IMR-90 (cell line): ENCODE data around the gene ASCL3. TPM values are rescaled to one million over a fixed set of nuclear protein-coding genes. Genes with fewer than 3 reads are reported as not detected.
"Not testable (repeated sequence)": the region's sequence is repeated elsewhere in the genome, so short reads cannot be mapped to it uniquely, and the experiment has no call there.

ENCODE experiments used
- ATAC-seq: fragments of 200-7000 bp; cut with Tn5 transposase; 2 replicates; pipeline ENCODE4 v1.9.1; 2020; ENCODE audit warnings: low read depth, mild to moderate bottlenecking, moderate library complexity
- BruUV-seq: library from RNA; stranded (reverse); fragments of 400-500 nt; replicated peaks from 2 replicates; lab custom pipeline; 2021; lab: Mats Ljungman, UMichigan
- CTCF ChIA-PET: fragments of 300-600 bp; formaldehyde crosslinking; extraction: SDS; loops from one replicate; lab custom pipeline; 2021; ENCODE audit warnings: antibody characterized with exemption; lab: Yijun Ruan, JAX
- POLR2A ChIA-PET: fragments of 300-600 bp; sonication (Branson Sonifier 250); formaldehyde crosslinking; loops from one replicate; lab custom pipeline; 2022; ENCODE audit warnings: antibody characterized with exemption; ENCODE audit not compliant: unreplicated experiment; lab: Charles Lee
- DNase-seq: peaks from one replicate; pipeline ENCODE4 v3.0.0; 2013
- H2AFZ ChIP-seq: replicated peaks from 2 replicates; pipeline ENCODE3; 2013; ENCODE audit warnings: low read length, mild to moderate bottlenecking; ENCODE audit not compliant: poor library complexity
- H2AK5ac ChIP-seq: 2 replicates; pipeline ENCODE4 v1.6.1; 2013; ENCODE audit warnings: low read depth, low read length, inconsistent platforms
- H2AK9ac ChIP-seq: replicated peaks from 2 replicates; pipeline ENCODE3; 2013; ENCODE audit warnings: mild to moderate bottlenecking, low read depth, low read length, moderate library complexity; ENCODE audit not compliant: poor library complexity
- H2BK120ac ChIP-seq: 2 replicates; pipeline ENCODE4 v1.6.1; 2013; ENCODE audit warnings: low read depth, low read length, inconsistent platforms
- H2BK15ac ChIP-seq: 3 replicates; pipeline ENCODE4 v1.6.1; 2013; ENCODE audit warnings: low read depth, low read length, inconsistent platforms
- H2BK20ac ChIP-seq: 2 replicates; pipeline ENCODE4 v1.6.1; 2013; ENCODE audit warnings: low read depth, mild to moderate bottlenecking, inconsistent platforms, low read length, moderate library complexity
- H2BK5ac ChIP-seq: 2 replicates; pipeline ENCODE4 v1.6.1; 2013; ENCODE audit warnings: mild to moderate bottlenecking, low read depth, low read length, inconsistent platforms; ENCODE audit not compliant: poor library complexity, severe bottlenecking
- H3K14ac ChIP-seq: replicated peaks from 2 replicates; pipeline ENCODE4 v1.6.1; 2013; ENCODE audit warnings: low read depth, low read length, inconsistent platforms
- H3K18ac ChIP-seq: 2 replicates; pipeline ENCODE4 v1.6.1; 2013; ENCODE audit warnings: low read depth, low read length, control low read depth
- H3K23ac ChIP-seq: 2 replicates; pipeline ENCODE4 v1.6.1; 2013; ENCODE audit warnings: low read depth, low read length, inconsistent platforms
- H3K27ac ChIP-seq: 2 replicates; pipeline ENCODE4 v1.5.1; 2013; ENCODE audit warnings: mild to moderate bottlenecking, control low read depth, low read length; ENCODE audit not compliant: insufficient read depth
- H3K27me3 ChIP-seq: 2 replicates; pipeline ENCODE4 v1.6.1; 2013; ENCODE audit warnings: low read length; ENCODE audit not compliant: control insufficient read depth, insufficient read depth
- H3K36me3 ChIP-seq: 2 replicates; pipeline ENCODE4 v1.6.1; 2013; ENCODE audit warnings: low read length, mixed read lengths; ENCODE audit not compliant: control insufficient read depth, insufficient read depth
- H3K4ac ChIP-seq: 2 replicates; pipeline ENCODE4 v1.6.1; 2013; ENCODE audit warnings: low read depth, low read length, inconsistent platforms
- H3K4me1 ChIP-seq: 2 replicates; pipeline ENCODE4 v1.6.1; 2013; ENCODE audit warnings: low read length, mixed read lengths; ENCODE audit not compliant: control insufficient read depth, insufficient read depth
- H3K4me2 ChIP-seq: 2 replicates; pipeline ENCODE4 v1.6.1; 2013; ENCODE audit warnings: low read depth, mild to moderate bottlenecking, control low read depth, low read length, moderate library complexity
- H3K4me3 ChIP-seq: 2 replicates; pipeline ENCODE4 v1.5.1; 2013; ENCODE audit warnings: low read depth, mild to moderate bottlenecking, control low read depth, low read length, moderate library complexity; ENCODE audit not compliant: insufficient read depth
- H3K56ac ChIP-seq: 2 replicates; pipeline ENCODE4 v1.6.1; 2013; ENCODE audit warnings: low read length, inconsistent platforms; ENCODE audit not compliant: insufficient read depth; ENCODE audit errors: extremely low read depth
- H3K79me1 ChIP-seq, 2 experiments: 2 replicates each; pipeline ENCODE4 v1.6.1; 2013; ENCODE audit warnings: low read length in 2 of 2, inconsistent platforms in 1 of 2, low read depth in 1 of 2
- H3K9ac ChIP-seq: 2 replicates; pipeline ENCODE4 v1.6.1; 2013; ENCODE audit warnings: low read depth, low read length, control low read depth
- H3K9me1 ChIP-seq: 2 replicates; pipeline ENCODE4 v1.6.1; 2013; ENCODE audit warnings: low read length, inconsistent platforms; ENCODE audit not compliant: insufficient read depth
- H3K9me3 ChIP-seq: 2 replicates; pipeline ENCODE4 v1.6.1; 2013; ENCODE audit warnings: low read length; ENCODE audit not compliant: control insufficient read depth, insufficient read depth
- H4K20me1 ChIP-seq: 2 replicates; pipeline ENCODE4 v1.6.1; 2013; ENCODE audit warnings: low read length, inconsistent platforms; ENCODE audit not compliant: insufficient read depth
- H4K5ac ChIP-seq: 2 replicates; pipeline ENCODE4 v1.6.1; 2013; ENCODE audit warnings: mild to moderate bottlenecking, low read depth, low read length, control low read depth
- H4K8ac ChIP-seq, 2 experiments: 2 replicates each; pipeline ENCODE4 v1.6.1; 2013; ENCODE audit warnings: low read depth in 2 of 2, low read length in 2 of 2, control low read depth in 1 of 2, inconsistent platforms in 1 of 2
- H4K91ac ChIP-seq: 2 replicates; pipeline ENCODE4 v1.6.1; 2013; ENCODE audit warnings: low read depth, low read length, inconsistent platforms; ENCODE audit not compliant: insufficient read depth
- WGBS, 2 experiments: methylation state at CpG; one replicate each; pipeline versions ENCODE4 v1.1.5 to v1.1.7; 2013; ENCODE audit warnings: missing lambda C conversion rate in 2 of 2; ENCODE audit not compliant: insufficient read length in 1 of 2; ENCODE audit errors: extremely low coverage in 2 of 2; 5-methylcytosine and 5-hydroxymethylcytosine counted together
- dilution Hi-C: fragments of 300-500 bp; cut with HindIII; formaldehyde crosslinking; loops from one replicate; pipeline ENCODE4 v1.14.3; 2018; ENCODE audit warnings: low sequenced_read_pairs; ENCODE audit not compliant: unreplicated experiment
- in situ Hi-C: fragments of 300-500 bp; cut with MboI; formaldehyde crosslinking; loops from 3 replicates; pipeline ENCODE4 v1.14.3; 2019; ENCODE audit warnings: low sequenced_read_pairs, inconsistent platforms, mixed read lengths
- intact Hi-C: fragments of 100-400 bp; cut with micrococcal nuclease; formaldehyde crosslinking; loops from 2 replicates; pipeline ENCODE4 v1.10.0; 2022
- polyA plus RNA-seq, 3 experiments: library from polyadenylated mRNA; depleted of rRNA; stranded (reverse); fragments of >200 nt; gene quantifications; 2 replicates each; pipeline ENCODE4 v1.2.3, GENCODE V29; 2012; ENCODE audit warnings: low replicate concordance in 1 of 3
- total RNA-seq: library from RNA; depleted of rRNA; stranded (reverse); fragments of >200 nt; gene quantifications from 2 replicates; pipeline ENCODE4 v1.2.3, GENCODE V29; 2012

Gene ASCL3
- total and polyA plus RNA-seq, 2 of the 4 experiments (the other 2 are of a cell fraction): not detected

GRCh38 chr11:8986772-8987171, 44.0 kb upstream of the ASCL3 start:
- dilution Hi-C loops, H2AFZ ChIP-seq: not testable (repeated sequence)

More at GRCh38 chr11:8986772-8987171, 44.0 kb upstream of the ASCL3 start:
- H2BK15ac ChIP-seq, H3K56ac ChIP-seq, POLR2A ChIA-PET, H3K4me1 ChIP-seq, H3K27ac ChIP-seq, ATAC-seq, CTCF ChIA-PET, H4K91ac ChIP-seq, H3K9me1 ChIP-seq, H3K18ac ChIP-seq, H4K8ac ChIP-seq, H4K20me1 ChIP-seq, H3K4ac ChIP-seq, H2AK5ac ChIP-seq, H2BK5ac ChIP-seq, H3K4me2 ChIP-seq, H3K9ac ChIP-seq, H3K4me3 ChIP-seq, H2AK9ac ChIP-seq, H2BK120ac ChIP-seq, H3K27me3 ChIP-seq, H3K36me3 ChIP-seq, in situ Hi-C loops, intact Hi-C loops, H4K5ac ChIP-seq, H3K23ac ChIP-seq, DNase-seq, BruUV-seq, H3K14ac ChIP-seq, H2BK20ac ChIP-seq, H3K9me3 ChIP-seq: not testable (repeated sequence)
- peaks cover 2 to 13% of the 10 kb centered on the region in 2 experiments; a peak in 1 of 4 replicates for H3K79me1 ChIP-seq
- 100% methylated on average over 2 of the region's 6 CpGs; no CpG with 5 or more reads in 1 of the 2 experiments for WGBS, 2 experiments
